ENCODE results near the gene GHR. TPM values are rescaled to one million over a fixed set of nuclear protein-coding genes. Genes with fewer than 3 reads are reported as not detected.
"Not testable (repeated sequence)": the region's sequence is repeated elsewhere in the genome, so short reads cannot be mapped to it uniquely, and the experiment has no call there.

GHR gene
- total RNA-seq, 1 donor from 2014 or later = 1.2 TPM

GRCh38 chr5:42569953-42570548, 146.8 kb downstream of the GHR start:
- DNase-seq = no peak

GRCh38 chr5:42570966-42571960, 148.0 kb downstream of the GHR start:
- no peak for DNase-seq

- no peak for DNase-seq
Observed at GRCh38 chr5:42572313-42572712, 149.1 kb downstream of the GHR start.

GRCh38 chr5:42573386-42573785, 150.1 kb downstream of the GHR start:
- no peak for DNase-seq

DNA sequence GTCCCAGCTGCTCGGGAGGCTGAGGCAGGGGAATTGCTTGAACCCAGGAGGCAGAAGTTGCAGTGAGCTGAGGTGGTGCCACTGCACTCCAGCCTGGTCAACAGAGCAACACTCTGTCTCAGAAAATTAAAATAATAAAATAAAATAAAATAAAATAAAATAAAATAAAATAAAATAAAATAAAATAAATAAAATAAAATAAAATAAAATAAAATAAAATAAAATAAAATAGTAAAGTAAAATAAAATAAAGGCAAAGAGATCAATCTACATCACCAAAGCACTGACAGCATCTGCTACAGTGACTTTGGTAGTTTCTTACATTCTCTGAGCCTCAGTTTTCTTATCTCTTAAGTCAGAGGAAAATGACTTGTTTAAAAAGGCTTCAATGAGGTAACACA, 152.7 kb downstream of the GHR start:
- DNase-seq = not testable (repeated sequence)

GRCh38 chr5:42578901-42579300, 155.7 kb downstream of the GHR start:
- DNase-seq = not testable (repeated sequence)

GRCh38 chr5:42579320-42579719, 156.1 kb downstream of the GHR start:
- no peak for DNase-seq

GRCh38 chr5:42581845-42582244, 158.6 kb downstream of the GHR start:
- DNase-seq = no peak

DNA sequence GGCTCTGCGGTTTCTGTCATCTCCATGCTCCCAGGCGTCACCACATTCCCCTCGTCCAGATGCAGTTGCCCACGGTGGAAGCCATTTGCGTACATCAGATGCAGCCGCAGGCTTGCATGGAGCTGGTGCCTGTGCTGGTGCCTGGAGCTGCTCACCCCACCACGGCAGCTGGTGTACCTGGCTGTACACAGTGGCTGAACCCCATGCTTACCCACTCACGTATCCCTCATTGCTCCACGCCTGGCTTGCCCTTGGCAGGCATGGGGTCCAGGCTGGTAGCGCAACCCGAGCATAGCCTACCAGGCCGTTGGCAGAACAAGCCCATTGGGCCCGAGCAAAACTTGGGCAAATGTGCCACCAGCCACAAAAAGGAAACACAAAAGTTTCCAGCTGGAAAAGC, 159.5 kb downstream of the GHR start:
- no peak for DNase-seq

- DNase-seq = peak; percentile 10
Observed at GRCh38 chr5:42583322-42583721, 160.1 kb downstream of the GHR start.

- DNase-seq = no peak
Observed at GRCh38 chr5:42586625-42587024, 163.4 kb downstream of the GHR start.

- DNase-seq = no peak
Observed at GRCh38 chr5:42587096-42587723, 164.0 kb downstream of the GHR start.

DNA sequence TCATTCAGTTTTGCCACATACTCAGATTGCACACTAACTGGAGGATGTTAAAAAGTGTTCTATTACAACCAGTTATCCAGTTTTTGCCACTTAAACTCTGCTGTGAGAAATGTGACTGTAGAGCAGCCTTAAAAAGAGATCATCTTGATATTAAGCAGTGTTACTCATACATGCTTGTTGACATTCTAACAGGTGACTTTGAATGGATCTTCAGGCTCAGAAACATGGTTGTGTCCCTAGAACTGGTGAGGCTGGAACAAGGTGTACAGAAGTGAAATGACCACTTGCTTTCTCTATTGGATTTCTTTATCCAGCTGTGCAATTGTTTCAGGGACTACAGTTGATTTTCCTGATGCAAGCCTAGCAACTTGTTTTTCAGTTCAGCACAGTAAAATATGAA, 167.3 kb downstream of the GHR start:
- DNase-seq = no peak

DNA sequence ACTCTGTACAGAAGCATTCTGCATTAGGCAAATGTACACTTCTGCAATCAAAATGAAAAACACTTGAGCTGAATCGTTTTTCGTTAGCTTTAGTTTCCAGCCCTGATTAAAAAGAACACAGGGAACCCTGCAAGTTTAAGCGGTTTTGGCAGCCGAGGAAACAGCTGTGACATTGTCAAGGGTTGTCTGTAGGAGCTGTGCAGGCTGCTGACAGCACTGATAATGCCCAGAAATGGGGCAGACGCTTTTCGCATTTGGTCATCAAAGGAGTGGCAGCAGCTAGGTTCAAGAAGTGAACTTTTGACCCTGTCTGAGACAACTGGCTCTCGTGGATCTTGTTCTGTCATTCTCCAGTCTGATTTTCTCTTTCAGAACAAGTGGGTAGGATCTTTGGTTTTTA, 167.8 kb downstream of the GHR start:
- DNase-seq = no peak

DNA sequence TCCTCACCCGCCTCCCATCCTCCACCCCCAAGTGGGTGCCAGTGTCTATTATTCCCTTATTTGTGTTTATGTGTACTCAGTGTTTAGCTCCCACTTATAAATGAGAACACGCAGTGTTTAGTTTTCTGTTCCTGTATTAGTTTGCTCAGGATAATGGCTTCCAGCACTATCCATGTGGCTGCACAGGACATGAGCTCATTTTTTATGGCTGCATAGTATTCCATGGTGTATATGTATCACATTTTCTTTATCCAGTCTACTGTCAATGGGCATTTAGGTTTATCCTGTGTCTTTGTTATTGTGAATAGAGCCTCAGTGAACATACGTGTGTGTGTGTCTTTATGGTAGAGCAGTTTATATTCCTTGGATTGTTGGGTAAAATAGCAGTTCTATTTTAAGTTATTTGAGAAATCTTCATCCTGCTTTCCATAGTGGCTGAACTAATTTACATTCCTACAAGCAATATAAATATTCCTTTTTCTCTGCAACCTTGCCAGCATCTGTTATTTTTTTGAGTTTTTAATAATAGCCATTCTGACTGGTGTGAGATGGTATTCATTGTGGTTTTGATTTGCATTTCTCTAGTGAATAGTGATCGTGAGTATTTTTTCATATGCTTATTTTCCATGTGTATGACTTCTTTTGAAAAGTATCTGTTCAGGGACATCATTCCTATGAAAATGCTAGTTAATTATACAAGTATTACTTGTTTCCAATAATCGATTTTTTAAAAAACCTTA, 169.3 kb downstream of the GHR start:
- DNase-seq = no peak

DNA sequence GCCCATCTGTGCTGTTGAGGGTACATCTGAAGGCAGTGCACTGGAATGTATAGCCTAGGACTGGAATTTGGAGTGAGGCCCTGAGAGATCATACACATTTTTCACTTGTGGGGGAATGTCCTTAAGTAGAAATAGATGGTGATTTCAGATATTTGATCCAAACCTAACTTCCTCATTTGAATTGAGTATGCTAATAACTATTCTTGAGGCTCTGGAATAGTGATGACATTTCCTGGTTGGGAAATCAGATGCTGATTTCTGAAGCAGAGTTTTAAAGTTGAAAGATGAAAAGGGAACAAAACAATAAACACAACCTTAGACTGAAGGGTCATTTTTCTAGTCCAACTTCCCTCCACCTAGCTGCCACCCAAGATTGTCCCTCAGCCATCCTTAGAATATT, 170.4 kb downstream of the GHR start:
- DNase-seq = no peak

- no peak for DNase-seq
Observed at GRCh38 chr5:42595597-42595996, 172.4 kb downstream of the GHR start.

- DNase-seq = no peak
Observed at GRCh38 chr5:42596817-42597216, 173.6 kb downstream of the GHR start.

- DNase-seq = no peak
Observed at GRCh38 chr5:42597318-42597937, 174.2 kb downstream of the GHR start.

GRCh38 chr5:42598311-42598710, 175.1 kb downstream of the GHR start:
- DNase-seq = no peak

DNA sequence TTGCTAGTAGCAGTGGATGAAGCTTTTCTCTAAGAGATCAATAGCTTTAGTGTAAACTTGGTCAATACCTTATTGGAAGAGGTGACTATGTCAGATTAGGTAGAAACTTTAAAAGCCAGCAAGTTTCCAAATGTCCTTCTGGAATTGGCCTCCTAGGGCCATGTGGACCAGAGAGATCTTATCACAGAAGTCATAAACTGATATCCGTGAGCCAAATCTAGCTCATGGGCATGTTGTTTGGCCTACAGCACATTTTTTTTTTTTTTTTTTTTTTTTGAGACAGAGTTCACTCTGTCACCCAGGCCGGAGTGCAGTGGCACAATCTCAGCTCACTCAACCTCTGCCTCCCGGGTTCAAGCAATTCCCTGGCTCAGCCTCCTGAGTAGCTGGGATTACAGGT, 175.9 kb downstream of the GHR start:
- DNase-seq = no peak

GRCh38 chr5:42600441-42600840, 177.2 kb downstream of the GHR start:
- DNase-seq = no peak

Data from occipital lobe (tissue), 2 donors.